HepG2 (cell line): ENCODE data around the gene FGFR4. TPM values are rescaled to one million over a fixed set of nuclear protein-coding genes. Genes with fewer than 3 reads are reported as not detected.

Source experiments
- ATAC-seq: fragments of 200-7000 bp; cut with Tn5 transposase; 3 replicates; pipeline ENCODE4 v1.9.1; 2020; ENCODE audit warnings: mild to moderate bottlenecking, moderate library complexity
- BruUV-seq: library from RNA; stranded (reverse); fragments of 400-500 nt; replicated peaks from 2 replicates; lab custom pipeline; 2021; lab: Mats Ljungman, UMichigan
- CTCF ChIA-PET: fragments of 300-600 bp; formaldehyde crosslinking; extraction: SDS; loops from one replicate; lab custom pipeline; 2021; ENCODE audit warnings: low total read pairs, inconsistent platforms, low intra/inter-chr PET ratio; lab: Yijun Ruan, JAX
- POLR2A ChIA-PET: fragments of 350-600 bp; sonication (Branson Sonifier 250); formaldehyde crosslinking; loops from one replicate; lab custom pipeline; 2020; ENCODE audit warnings: antibody characterized with exemption, inconsistent platforms; lab: Yijun Ruan, JAX
- DNase-seq: peaks from one replicate; pipeline ENCODE4 v3.0.0-alpha.2; 2015; ENCODE audit warnings: low spot score
- FAIRE-seq: peaks from 3 replicates; lab custom pipeline; 2011; peaks lifted over from hg19 to GRCh38; lab: Jason Lieb, UNC
- H2AFZ ChIP-seq: one replicate; pipeline ENCODE4 v1.6.1; 2011; ENCODE audit warnings: low read length, inconsistent platforms
- H3K27ac ChIP-seq: fragments of 300-600 bp; 3 replicates; pipeline ENCODE4 v1.8.0; 2011; ENCODE audit warnings: mixed run types, mild to moderate bottlenecking, mixed read lengths, low read length, inconsistent platforms; ENCODE audit not compliant: insufficient read depth; ENCODE audit errors: extremely low read length
- H3K27me3 ChIP-seq, 2 experiments: fragments of 200-600 bp in 1 of 2; 2 replicates in 1 of 2; 3 replicates in 1 of 2; pipeline versions ENCODE4 v1.6.0 to v1.8.0; 2011; ENCODE audit warnings: low read length in 2 of 2, mild to moderate bottlenecking in 2 of 2, moderate library complexity in 2 of 2, inconsistent platforms in 1 of 2; ENCODE audit not compliant: insufficient read depth in 2 of 2, control insufficient read depth in 1 of 2
- H3K36me3 ChIP-seq, 2 experiments: fragments of 200-600 bp in 1 of 2; replicated peaks in 1 of 2; 2 replicates in 1 of 2; 3 replicates in 1 of 2; pipeline versions ENCODE4 v1.5.1 to v1.8.0; 2011; ENCODE audit warnings: low read length in 2 of 2, inconsistent platforms in 1 of 2; ENCODE audit not compliant: insufficient read depth in 2 of 2, control insufficient read depth in 1 of 2
- H3K4me1 ChIP-seq: 2 replicates; pipeline ENCODE4 v1.5.1; 2012; ENCODE audit warnings: low read length, inconsistent platforms; ENCODE audit not compliant: insufficient read depth
- H3K4me2 ChIP-seq: 2 replicates; pipeline ENCODE4 v1.6.0; 2011; ENCODE audit warnings: low read depth, low read length, inconsistent platforms
- H3K4me3 ChIP-seq, 3 experiments: fragments of 200-600 bp in 1 of 3; sonication (generic), shearing (Covaris generic) in 1 of 3; replicated peaks in 1 of 3; 2 replicates each; pipeline ENCODE4 v1.5.1; 2011 to 2016; ENCODE audit warnings: low read length in 3 of 3, inconsistent platforms in 2 of 3, low read depth in 2 of 3, mild to moderate bottlenecking in 2 of 3, control low read depth in 1 of 3, mixed read lengths in 1 of 3; ENCODE audit not compliant: insufficient read depth in 1 of 3
- H3K79me2 ChIP-seq: one replicate; pipeline ENCODE4 v1.6.1; 2011; ENCODE audit warnings: low read length, inconsistent platforms; ENCODE audit not compliant: insufficient read depth
- H3K9ac ChIP-seq: 2 replicates; pipeline ENCODE4 v1.6.0; 2011; ENCODE audit warnings: mild to moderate bottlenecking, low read depth, low read length, inconsistent platforms; ENCODE audit not compliant: insufficient read depth
- H3K9me3 ChIP-seq: 2 replicates; pipeline ENCODE4 v1.5.1; 2012; ENCODE audit warnings: mild to moderate bottlenecking, low read length
- H4K20me1 ChIP-seq: 2 replicates; pipeline ENCODE4 v1.6.0; 2011; ENCODE audit warnings: inconsistent platforms, mild to moderate bottlenecking, low read length, moderate library complexity; ENCODE audit not compliant: insufficient read depth
- ATF1 ChIP-seq: IDR thresholded peaks from 2 replicates; pipeline ENCODE4 v1.6.1; 2016; ENCODE audit warnings: mild to moderate bottlenecking, control low read depth
- CREB1 ChIP-seq, 2 experiments: fragments of 450-650 bp in 1 of 2; IDR thresholded peaks; 2 replicates each; pipeline ENCODE4 v1.6.1; 2016 to 2017; ENCODE audit warnings: control low read depth in 1 of 2, mild to moderate bottlenecking in 1 of 2, missing compliant biosample characterization in 1 of 2, missing genetic modification characterization in 1 of 2
- ELF3 ChIP-seq: IDR thresholded peaks from 2 replicates; pipeline ENCODE4 v1.6.1; 2016; ENCODE audit warnings: missing genetic modification reagents, missing compliant biosample characterization
- FOXK2 ChIP-seq: fragments of 450-650 bp; IDR thresholded peaks from 2 replicates; pipeline ENCODE4 v1.6.1; 2016
- JUND ChIP-seq: sonication (generic); formaldehyde crosslinking; IDR thresholded peaks from 2 replicates; pipeline ENCODE4 v1.8.0; 2022; ENCODE audit warnings: mild to moderate bottlenecking, missing genetic modification reagents
- NFKB2 ChIP-seq: sonication (generic); formaldehyde crosslinking; IDR thresholded peaks from 2 replicates; pipeline ENCODE4 v1.4.0; 2020; ENCODE audit warnings: missing genetic modification reagents, borderline replicate concordance
- SALL2 ChIP-seq: sonication (generic); formaldehyde crosslinking; IDR thresholded peaks from 2 replicates; pipeline ENCODE4 v1.8.1; 2023; ENCODE audit warnings: mild to moderate bottlenecking, missing genetic modification reagents, inconsistent platforms
- STAT5B ChIP-seq: sonication (generic); formaldehyde crosslinking; IDR thresholded peaks from 2 replicates; pipeline ENCODE4 v1.4.0; 2020; ENCODE audit warnings: missing genetic modification reagents
- ZNF160 ChIP-seq: sonication (generic); formaldehyde crosslinking; IDR thresholded peaks from 2 replicates; pipeline ENCODE4 v1.8.0; 2022; ENCODE audit warnings: mild to moderate bottlenecking, inconsistent platforms, missing genetic modification reagents
- ZNF562 ChIP-seq: sonication (generic); formaldehyde crosslinking; IDR thresholded peaks from 2 replicates; pipeline ENCODE4 v1.8.0; 2022; ENCODE audit warnings: missing genetic modification reagents, borderline replicate concordance
- ZNF703 ChIP-seq: sonication (generic); formaldehyde crosslinking; IDR thresholded peaks from 2 replicates; pipeline ENCODE4 v1.5.1; 2020; ENCODE audit warnings: missing genetic modification reagents, mild to moderate bottlenecking, moderate library complexity, borderline replicate concordance
- ZNF724P ChIP-seq: sonication (generic); formaldehyde crosslinking; IDR thresholded peaks from 2 replicates; pipeline ENCODE4 v1.8.0; 2022; ENCODE audit warnings: missing genetic modification reagents, borderline replicate concordance
- WGBS: methylation state at CpG from one replicate; pipeline ENCODE4 v1.1.6; 2017; ENCODE audit warnings: low lambda C conversion rate; 5-methylcytosine and 5-hydroxymethylcytosine counted together
- in situ Hi-C: cut with HindIII; loops from 2 replicates; pipeline ENCODE4 v1.10.0; 2017; ENCODE audit warnings: low pct_unique_long_range_greater_than_20kb; ENCODE audit not compliant: extremely low pct_ligation_motif_present
- intact Hi-C: fragments of 100-400 bp; cut with micrococcal nuclease; formaldehyde crosslinking; loops from one replicate; pipeline ENCODE4 v1.10.0; 2022; ENCODE audit not compliant: unreplicated experiment
- polyA plus RNA-seq, 8 experiments: library from polyadenylated mRNA; depleted of rRNA in 3 of 8; stranded (reverse) in 7 of 8; unstranded in 1 of 8; fragments of >200 nt; fragmentation: Illumina TruSeq in 4 of 8; extraction: Trizol in 4 of 8; gene quantifications; 2 replicates each; pipeline versions ENCODE4 v1.2.1 to v1.2.3, GENCODE V29; 2011 to 2016; ENCODE audit warnings: low read depth in 4 of 8, missing spikeins in 1 of 8, mixed read lengths in 1 of 8; ENCODE audit not compliant: insufficient read depth in 1 of 8
- total RNA-seq, 5 experiments: library from RNA; depleted of rRNA; stranded (reverse); fragments of >200 nt; fragmentation: Illumina TruSeq; extraction: Trizol; gene quantifications; 2 replicates each; pipeline ENCODE4 v1.2.3, GENCODE V29; 2016; ENCODE audit warnings: low read depth in 1 of 5
- TF ChIP-seq, protein P1 (sequence below): sonication (generic); formaldehyde crosslinking; IDR thresholded peaks from 2 replicates; pipeline ENCODE4 v1.4.0; 2020; ENCODE audit warnings: missing genetic modification reagents
- TF ChIP-seq, protein P2 (sequence below): sonication (generic); formaldehyde crosslinking; conservative IDR thresholded peaks from 2 replicates; pipeline ENCODE4 v1.8.0; 2022; ENCODE audit warnings: low read depth, missing genetic modification reagents
- TF ChIP-seq, protein P3 (sequence below): sonication (generic); formaldehyde crosslinking; IDR thresholded peaks from 2 replicates; pipeline ENCODE4 v1.9.0; 2021; ENCODE audit warnings: missing genetic modification reagents, mild to moderate bottlenecking, borderline replicate concordance

The FGFR4 gene
- total and polyA plus RNA-seq, 2 of the 13 experiments (the other 11 are each of a cell fraction or from before 2014, with no cell fraction given), result 129 to 219 TPM

DNA sequence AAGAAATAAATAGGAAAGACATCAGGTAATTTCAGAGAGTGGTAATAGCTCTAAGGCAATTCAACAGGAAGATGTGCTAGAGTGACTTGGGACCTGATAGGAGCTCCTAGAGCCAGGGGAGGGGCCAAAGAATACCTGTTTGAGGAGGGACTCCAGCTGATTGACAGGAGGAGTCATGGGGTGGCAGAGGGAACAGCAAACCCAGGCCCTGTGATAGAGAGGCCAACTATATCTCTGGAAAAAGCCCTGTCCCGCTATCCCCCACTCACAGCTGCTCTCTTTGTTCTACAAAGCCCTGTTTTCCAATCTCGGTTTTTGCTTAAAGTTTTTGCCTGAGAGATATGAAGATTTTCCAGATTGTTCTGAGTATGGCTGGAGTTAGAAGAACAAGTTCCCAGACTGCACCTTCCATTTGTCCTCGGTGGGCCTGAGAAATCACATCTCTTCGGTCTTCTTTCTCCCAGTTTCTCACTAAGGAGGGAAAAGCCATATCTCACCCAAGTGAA, 37.8 kb downstream of the FGFR4 start (continued):
- TF ChIP-seq ATF1 (CRISPR knock-in tag), result no peak
- TF ChIP-seq, protein P1, sequence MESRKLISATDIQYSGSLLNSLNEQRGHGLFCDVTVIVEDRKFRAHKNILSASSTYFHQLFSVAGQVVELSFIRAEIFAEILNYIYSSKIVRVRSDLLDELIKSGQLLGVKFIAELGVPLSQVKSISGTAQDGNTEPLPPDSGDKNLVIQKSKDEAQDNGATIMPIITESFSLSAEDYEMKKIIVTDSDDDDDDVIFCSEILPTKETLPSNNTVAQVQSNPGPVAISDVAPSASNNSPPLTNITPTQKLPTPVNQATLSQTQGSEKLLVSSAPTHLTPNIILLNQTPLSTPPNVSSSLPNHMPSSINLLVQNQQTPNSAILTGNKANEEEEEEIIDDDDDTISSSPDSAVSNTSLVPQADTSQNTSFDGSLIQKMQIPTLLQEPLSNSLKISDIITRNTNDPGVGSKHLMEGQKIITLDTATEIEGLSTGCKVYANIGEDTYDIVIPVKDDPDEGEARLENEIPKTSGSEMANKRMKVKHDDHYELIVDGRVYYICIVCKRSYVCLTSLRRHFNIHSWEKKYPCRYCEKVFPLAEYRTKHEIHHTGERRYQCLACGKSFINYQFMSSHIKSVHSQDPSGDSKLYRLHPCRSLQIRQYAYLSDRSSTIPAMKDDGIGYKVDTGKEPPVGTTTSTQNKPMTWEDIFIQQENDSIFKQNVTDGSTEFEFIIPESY, result no peak
- TF ChIP-seq ZNF562, result no peak
- TF ChIP-seq, protein P2, sequence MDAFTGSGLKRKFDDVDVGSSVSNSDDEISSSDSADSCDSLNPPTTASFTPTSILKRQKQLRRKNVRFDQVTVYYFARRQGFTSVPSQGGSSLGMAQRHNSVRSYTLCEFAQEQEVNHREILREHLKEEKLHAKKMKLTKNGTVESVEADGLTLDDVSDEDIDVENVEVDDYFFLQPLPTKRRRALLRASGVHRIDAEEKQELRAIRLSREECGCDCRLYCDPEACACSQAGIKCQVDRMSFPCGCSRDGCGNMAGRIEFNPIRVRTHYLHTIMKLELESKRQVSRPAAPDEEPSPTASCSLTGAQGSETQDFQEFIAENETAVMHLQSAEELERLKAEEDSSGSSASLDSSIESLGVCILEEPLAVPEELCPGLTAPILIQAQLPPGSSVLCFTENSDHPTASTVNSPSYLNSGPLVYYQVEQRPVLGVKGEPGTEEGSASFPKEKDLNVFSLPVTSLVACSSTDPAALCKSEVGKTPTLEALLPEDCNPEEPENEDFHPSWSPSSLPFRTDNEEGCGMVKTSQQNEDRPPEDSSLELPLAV, result no peak

DNA sequence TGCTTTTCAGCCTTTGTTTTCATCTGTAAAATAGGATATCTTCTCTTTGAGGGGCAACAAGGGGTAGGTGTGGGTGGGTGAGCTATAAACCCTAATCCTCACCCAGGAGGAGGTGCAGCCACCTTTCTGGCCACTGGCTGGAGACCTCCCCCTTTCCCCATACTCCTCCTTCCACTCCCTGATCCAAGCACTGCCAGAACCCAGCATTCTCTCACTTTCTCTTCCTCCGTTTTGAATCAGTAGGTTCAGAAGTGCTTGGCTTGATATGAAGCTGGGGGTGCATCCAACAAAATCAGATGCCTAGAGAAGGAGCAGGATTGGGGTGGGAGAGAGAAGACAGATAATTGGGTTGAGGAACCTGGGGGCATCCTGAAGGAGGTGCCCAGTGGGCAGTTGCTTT, 40.1 kb downstream of the FGFR4 start:
- DNase-seq (no peak), FAIRE-seq (no peak), ATAC-seq (no peak)
- Histone ChIP-seq H3K9me3 (no peaks in the 10 kb centered on the region), H2AFZ (no peak overlapping the region), H3K27me3 (no peaks in the 10 kb centered on the region), H3K27ac (no peak overlapping the region), H4K20me1 (no peaks in the 10 kb centered on the region), H3K79me2 (no peaks in the 10 kb centered on the region), H3K4me1 (no peaks in the 10 kb centered on the region), H3K4me2 (no peak overlapping the region), H3K9ac (no peak overlapping the region), H3K4me3 (no peak overlapping the region), H3K36me3 (no peaks in the 10 kb centered on the region)
- in situ Hi-C loops (no loop called here), intact Hi-C loops (no loop called here)
- POLR2A ChIA-PET, result interaction anchor here (0.6 kb wide), 1 partner anchor 126 kb away, joined by 4 read pairs; no protein-coding TSS in a partner anchor
- 0% methylated on average over 1 of the region's 1 CpG for WGBS
- no TSS peak for BruUV-seq
- CTCF ChIA-PET, result no interaction called here
- TF ChIP-seq STAT5B (CRISPR knock-in tag) (no peak), ZNF724P (CRISPR knock-in tag) (no peak), CREB1 (IDR thresholded peaks at IDR 0.05) (no peak), CREB1 (CRISPR knock-in tag; IDR thresholded peaks at IDR 0.05) (no peak), JUND (CRISPR knock-in tag) (no peak), ELF3 (CRISPR knock-in tag) (no peak), NFKB2 (CRISPR knock-in tag) (no peak), SALL2 (no peak), ZNF703 (CRISPR knock-in tag) (no peak), ZNF160 (CRISPR knock-in tag) (no peak), FOXK2 (no peak)
- TF ChIP-seq, protein P3, sequence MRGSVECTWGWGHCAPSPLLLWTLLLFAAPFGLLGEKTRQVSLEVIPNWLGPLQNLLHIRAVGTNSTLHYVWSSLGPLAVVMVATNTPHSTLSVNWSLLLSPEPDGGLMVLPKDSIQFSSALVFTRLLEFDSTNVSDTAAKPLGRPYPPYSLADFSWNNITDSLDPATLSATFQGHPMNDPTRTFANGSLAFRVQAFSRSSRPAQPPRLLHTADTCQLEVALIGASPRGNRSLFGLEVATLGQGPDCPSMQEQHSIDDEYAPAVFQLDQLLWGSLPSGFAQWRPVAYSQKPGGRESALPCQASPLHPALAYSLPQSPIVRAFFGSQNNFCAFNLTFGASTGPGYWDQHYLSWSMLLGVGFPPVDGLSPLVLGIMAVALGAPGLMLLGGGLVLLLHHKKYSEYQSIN (CRISPR knock-in tag), result no peak
